CD8-positive, alpha-beta memory T cell (primary cell): ENCODE data around the gene YBX1. TPM values are rescaled to one million over a fixed set of nuclear protein-coding genes. Genes with fewer than 3 reads are reported as not detected.

Experiments
- CTCF ChIA-PET: fragments of 350-600 bp; sonication (Branson Sonifier 250); formaldehyde crosslinking; loops from one replicate; lab custom pipeline; 2021; ENCODE audit warnings: antibody characterized with exemption; lab: Charles Lee
- POLR2A ChIA-PET: fragments of 350-600 bp; sonication (Branson Sonifier 250); formaldehyde crosslinking; loops from one replicate; lab custom pipeline; 2021; ENCODE audit warnings: antibody characterized with exemption; lab: Charles Lee
- DNase-seq, 5 donors: peaks; one replicate each; pipeline versions ENCODE4 v3.0.0 to v3.0.0-alpha.2; 2020 to 2022; ENCODE audit warnings: mixed read lengths in 1 of 5
- H3K27ac ChIP-seq: one replicate; pipeline ENCODE4 v1.7.0; 2013; ENCODE audit warnings: low read depth, mild to moderate bottlenecking, low read length, moderate library complexity
- H3K27me3 ChIP-seq: 2 replicates; pipeline ENCODE4 v1.7.0; 2013; ENCODE audit warnings: low read length, mild to moderate bottlenecking; ENCODE audit not compliant: insufficient read depth, poor library complexity, severe bottlenecking
- H3K36me3 ChIP-seq: 2 replicates; pipeline ENCODE4 v1.7.0; 2013; ENCODE audit warnings: mild to moderate bottlenecking, low read length, moderate library complexity; ENCODE audit not compliant: insufficient read depth
- H3K4me1 ChIP-seq: 2 replicates; pipeline ENCODE4 v1.7.0; 2013; ENCODE audit warnings: mild to moderate bottlenecking, low read length, moderate library complexity; ENCODE audit not compliant: insufficient read depth
- H3K4me3 ChIP-seq: 2 replicates; pipeline ENCODE4 v1.7.0; 2013; ENCODE audit warnings: mild to moderate bottlenecking, low read length
- H3K9me3 ChIP-seq: 2 replicates; pipeline ENCODE4 v1.7.0; 2013; ENCODE audit warnings: mild to moderate bottlenecking, low read length
- H3K27ac Mint-ChIP-seq, 8 donors: one replicate each; pipeline ENCODE4 v1.8.0; 2020 to 2021; ENCODE audit warnings: mixed read lengths in 8 of 8, mild to moderate bottlenecking in 6 of 8, inconsistent platforms in 3 of 8, moderate library complexity in 3 of 8
- H3K27me3 Mint-ChIP-seq, 2 donors: one replicate each; pipeline ENCODE4 v1.8.0; 2020 to 2021; ENCODE audit warnings: mixed read lengths in 2 of 2, mild to moderate bottlenecking in 1 of 2, moderate library complexity in 1 of 2
- H3K36me3 Mint-ChIP-seq, 3 donors: one replicate each; pipeline ENCODE4 v1.8.0; 2020 to 2021; ENCODE audit warnings: mixed read lengths in 3 of 3, inconsistent platforms in 1 of 3, mild to moderate bottlenecking in 1 of 3
- H3K4me1 Mint-ChIP-seq, 3 donors: one replicate each; pipeline ENCODE4 v1.8.0; 2020 to 2021; ENCODE audit warnings: mixed read lengths in 3 of 3, inconsistent platforms in 1 of 3, mild to moderate bottlenecking in 1 of 3
- H3K4me3 Mint-ChIP-seq, 7 donors: one replicate each; pipeline ENCODE4 v1.8.0; 2020 to 2021; ENCODE audit warnings: mixed read lengths in 7 of 7, mild to moderate bottlenecking in 6 of 7, moderate library complexity in 4 of 7, inconsistent platforms in 2 of 7
- H3K9me3 Mint-ChIP-seq, 5 donors: one replicate each; pipeline ENCODE4 v1.8.0; 2020 to 2022; ENCODE audit warnings: mixed read lengths in 5 of 5, mild to moderate bottlenecking in 3 of 5, moderate library complexity in 2 of 5, inconsistent platforms in 1 of 5
- polyA plus RNA-seq: library from polyadenylated mRNA; unstranded; fragments of 300-500 nt; fragmentation: Illumina TruSeq; gene quantifications from one replicate; pipeline ENCODE4 v1.2.3, GENCODE V29; 2021
- total RNA-seq, 2 experiments: library from RNA; stranded (reverse); gene quantifications; one replicate each; pipeline ENCODE4 v1.2.3, GENCODE V29; 2021

Gene YBX1
- total and polyA plus RNA-seq, 3 experiments from 2014 or later, result 99.0 to 1,379 (median 1,366) TPM

DNA sequence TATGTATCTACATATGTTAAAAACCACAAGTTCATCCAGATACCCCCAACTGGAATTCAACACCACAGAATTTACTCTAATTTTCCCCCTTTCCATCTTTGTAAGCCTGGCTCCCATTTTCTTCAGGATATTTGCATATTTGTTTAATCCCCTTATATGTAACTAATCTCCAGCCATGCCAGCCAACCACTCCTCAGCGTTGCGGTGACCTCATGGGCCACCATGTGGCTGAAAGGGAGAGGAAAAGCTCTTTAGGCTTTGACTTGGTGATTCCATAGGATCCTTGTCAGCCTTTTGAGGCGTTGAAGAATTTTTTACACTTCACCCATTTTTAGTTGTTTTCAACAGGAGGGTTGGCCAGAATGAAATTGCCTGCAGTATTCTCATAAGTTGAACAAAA, 47.8 kb downstream of the YBX1 start:
- Mint-ChIP-seq H3K27ac (no peak overlapping the region), H3K4me3 (no peak overlapping the region), H3K9me3 (no peaks in the 10 kb centered on the region), H3K36me3 (no peaks in the 10 kb centered on the region), H3K4me1 (no peaks in the 10 kb centered on the region), H3K27me3 (peaks cover 0 to 3% of the 10 kb centered on the region in 2 donors)
- Histone ChIP-seq H3K4me3 (no peak overlapping the region), H3K36me3 (no peaks in the 10 kb centered on the region), H3K27me3 (no peaks in the 10 kb centered on the region), H3K9me3 (no peaks in the 10 kb centered on the region), H3K4me1 (no peaks in the 10 kb centered on the region), H3K27ac (no peak overlapping the region)
- no peak for DNase-seq
- CTCF ChIA-PET, result no interaction called here
- POLR2A ChIA-PET, result no interaction called here

- POLR2A ChIA-PET, result no interaction called here
These were observed 48.8 kb downstream of the YBX1 start for GRCh38 chr1:42730988-42731387.

GRCh38 chr1:42731585-42731984, 49.4 kb downstream of the YBX1 start:
- H3K36me3 Mint-ChIP-seq, result no peaks in the 10 kb centered on the region
- CTCF ChIA-PET, result no interaction called here
- H3K4me1 ChIP-seq, result no peaks in the 10 kb centered on the region
- no peak overlapping the region for H3K27ac ChIP-seq
- no peaks in the 10 kb centered on the region for H3K4me1 Mint-ChIP-seq
- no peaks in the 10 kb centered on the region for H3K9me3 ChIP-seq
- H3K27ac Mint-ChIP-seq, result no peak overlapping the region
- peaks cover 0 to 3% of the 10 kb centered on the region in 2 donors for H3K27me3 Mint-ChIP-seq
- no peak overlapping the region for H3K4me3 Mint-ChIP-seq
- H3K4me3 ChIP-seq, result no peak overlapping the region
- POLR2A ChIA-PET, result no interaction called here
- H3K36me3 ChIP-seq, result no peaks in the 10 kb centered on the region
- no peaks in the 10 kb centered on the region for H3K27me3 ChIP-seq
- no peak for DNase-seq
- no peaks in the 10 kb centered on the region for H3K9me3 Mint-ChIP-seq

More at GRCh38 chr1:42730988-42731387, 48.8 kb downstream of the YBX1 start:
- Histone ChIP-seq H3K4me3 (no peak overlapping the region), H3K4me1 (no peaks in the 10 kb centered on the region), H3K36me3 (no peaks in the 10 kb centered on the region), H3K27ac (no peak overlapping the region), H3K27me3 (no peaks in the 10 kb centered on the region), H3K9me3 (no peaks in the 10 kb centered on the region)
- CTCF ChIA-PET, result no interaction called here
- Mint-ChIP-seq H3K4me3 (no peak overlapping the region), H3K27me3 (peaks cover 0 to 3% of the 10 kb centered on the region in 2 donors), H3K36me3 (no peaks in the 10 kb centered on the region), H3K9me3 (no peaks in the 10 kb centered on the region), H3K4me1 (no peaks in the 10 kb centered on the region), H3K27ac (peak overlapping the region in 1 of 8 donors; percentile 42)
- no peak for DNase-seq

GRCh38 chr1:42732126-42732680, 50.0 kb downstream of the YBX1 start:
- Histone ChIP-seq H3K27ac (no peak overlapping the region), H3K4me1 (peaks cover under 1% of the 10 kb centered on the region), H3K9me3 (no peaks in the 10 kb centered on the region), H3K36me3 (no peaks in the 10 kb centered on the region), H3K27me3 (no peaks in the 10 kb centered on the region), H3K4me3 (no peak overlapping the region)
- DNase-seq, result no peak
- Mint-ChIP-seq H3K36me3 (no peaks in the 10 kb centered on the region), H3K27me3 (peaks cover 0 to 3% of the 10 kb centered on the region in 2 donors), H3K4me3 (no peak overlapping the region), H3K4me1 (peaks cover 0 to 4% (median 1%) of the 10 kb centered on the region in 3 donors), H3K9me3 (no peaks in the 10 kb centered on the region), H3K27ac (peak overlapping the region in 2 of 8 donors; percentile 3 to 45)
- POLR2A ChIA-PET, result no interaction called here
- CTCF ChIA-PET, result no interaction called here

DNA sequence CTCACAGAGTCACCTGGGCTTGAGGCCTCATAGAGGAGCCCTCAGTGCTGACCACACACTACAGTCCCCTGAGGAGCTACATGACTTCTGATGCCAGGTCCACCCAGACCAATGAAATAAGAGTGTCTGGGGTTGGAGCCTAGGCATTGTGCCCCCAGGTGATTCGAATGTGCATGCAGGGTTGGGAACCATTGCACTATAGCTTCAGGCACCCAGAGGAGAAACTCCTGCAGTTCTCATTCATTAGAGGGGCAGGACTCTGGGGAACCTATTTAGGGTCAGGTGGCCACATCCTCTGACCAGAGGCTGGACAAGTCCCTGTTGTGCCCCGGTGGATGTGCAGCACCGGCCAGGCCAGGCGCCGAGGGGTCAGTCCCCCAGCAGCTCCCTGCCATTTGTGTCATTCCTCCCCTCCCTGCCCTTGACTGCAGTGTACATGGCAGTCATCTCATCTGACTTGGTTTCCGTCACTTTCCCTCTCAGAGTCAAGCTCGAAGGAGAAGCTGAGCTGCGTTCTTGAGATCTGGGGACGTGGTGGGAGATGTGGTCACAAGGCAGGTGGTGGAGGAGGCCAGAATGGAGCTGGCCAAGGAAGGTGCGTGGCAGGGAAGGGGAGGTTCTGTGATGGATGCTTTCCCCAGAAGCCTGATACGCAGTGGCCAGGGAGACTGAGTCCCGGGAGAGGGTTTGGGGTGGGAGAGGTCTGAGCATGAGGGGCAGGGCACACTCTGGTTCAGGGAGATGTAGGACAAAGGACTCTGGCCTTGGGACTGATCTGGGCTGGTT, 51.4 kb downstream of the YBX1 start:
- Histone ChIP-seq H3K27ac (no peak overlapping the region), H3K4me1 (peaks cover 3% of the 10 kb centered on the region), H3K36me3 (no peaks in the 10 kb centered on the region), H3K9me3 (no peaks in the 10 kb centered on the region), H3K4me3 (no peak overlapping the region), H3K27me3 (no peaks in the 10 kb centered on the region)
- ChIA-PET CTCF (no interaction called here), POLR2A (no interaction called here)
- Mint-ChIP-seq H3K27me3 (peaks cover 0 to 3% of the 10 kb centered on the region in 2 donors), H3K4me3 (no peak overlapping the region), H3K27ac (no peak overlapping the region), H3K36me3 (no peaks in the 10 kb centered on the region), H3K4me1 (peaks cover 0 to 7% (median 2%) of the 10 kb centered on the region in 3 donors), H3K9me3 (no peaks in the 10 kb centered on the region)
- DNase-seq, result no peak

GRCh38 chr1:42734201-42735035, 52.2 kb downstream of the YBX1 start:
- Histone ChIP-seq H3K4me3 (no peak overlapping the region), H3K27ac (no peak overlapping the region), H3K4me1 (peaks cover 3% of the 10 kb centered on the region), H3K27me3 (no peaks in the 10 kb centered on the region), H3K36me3 (no peaks in the 10 kb centered on the region), H3K9me3 (no peaks in the 10 kb centered on the region)
- Mint-ChIP-seq H3K27me3 (peaks cover 0 to 3% of the 10 kb centered on the region in 2 donors), H3K4me3 (no peak overlapping the region), H3K9me3 (no peaks in the 10 kb centered on the region), H3K4me1 (peaks cover 0 to 7% (median 2%) of the 10 kb centered on the region in 3 donors), H3K27ac (no peak overlapping the region), H3K36me3 (no peaks in the 10 kb centered on the region)
- CTCF ChIA-PET, result no interaction called here
- no peak for DNase-seq
- POLR2A ChIA-PET, result no interaction called here

- Histone ChIP-seq H3K4me1 (peaks cover 3% of the 10 kb centered on the region), H3K4me3 (no peak overlapping the region), H3K27ac (no peak overlapping the region), H3K36me3 (no peaks in the 10 kb centered on the region), H3K27me3 (no peaks in the 10 kb centered on the region), H3K9me3 (no peaks in the 10 kb centered on the region)
- no peak overlapping the region for H3K27ac Mint-ChIP-seq
- ChIA-PET POLR2A (interaction anchor here (0.6 kb wide), 1 partner anchor 13 kb away, joined by 5 read pairs; no protein-coding TSS in a partner anchor), CTCF (no interaction called here)
- H3K4me3 Mint-ChIP-seq, result no peak overlapping the region
- peaks cover 0 to 7% (median 2%) of the 10 kb centered on the region in 3 donors for H3K4me1 Mint-ChIP-seq
- H3K36me3 Mint-ChIP-seq, result no peaks in the 10 kb centered on the region
- DNase-seq, result no peak
- no peaks in the 10 kb centered on the region for H3K9me3 Mint-ChIP-seq
- peaks cover 0 to 3% of the 10 kb centered on the region in 2 donors for H3K27me3 Mint-ChIP-seq
These were observed 52.8 kb downstream of the YBX1 start for GRCh38 chr1:42735056-42735455.
